T-cell (primary cell): ENCODE data around the gene HLA-DOA. TPM values are rescaled to one million over a fixed set of nuclear protein-coding genes. Genes with fewer than 3 reads are reported as not detected.

ENCODE experiments used
- ATAC-seq, 4 experiments: fragments of 200-7000 bp in 3 of 4; fragments of 150-1000 bp in 1 of 4; cut with Tn5 transposase; replicated peaks in 1 of 4; 1 replicate in 3 of 4; 2 replicates in 1 of 4; pipeline ENCODE4 v1.10.0; 2021; ENCODE audit warnings: moderate library complexity in 3 of 4, mild to moderate bottlenecking in 2 of 4, moderate number of reproducible peaks in 1 of 4
- CTCF ChIA-PET, 2 donors: fragments of 300-600 bp; sonication (Branson Sonifier 250); formaldehyde crosslinking; loops; one replicate each; lab custom pipeline; 2022; ENCODE audit warnings: antibody characterized with exemption in 2 of 2; lab: Charles Lee
- POLR2A ChIA-PET, 2 donors: fragments of 300-600 bp; sonication (Branson Sonifier 250); formaldehyde crosslinking; loops; one replicate each; lab custom pipeline; 2022; ENCODE audit warnings: antibody characterized with exemption in 2 of 2; lab: Charles Lee
- DNase-seq, 35 experiments: peaks; one replicate each; pipeline versions ENCODE4 v3.0.0 to v3.0.0-alpha.2; 2013 to 2023
- H3K27ac ChIP-seq: one replicate; pipeline ENCODE4 v1.5.1; 2013; ENCODE audit warnings: low read length
- H3K27me3 ChIP-seq, 2 experiments: replicated peaks in 1 of 2; 1 replicate in 1 of 2; 2 replicates in 1 of 2; pipeline versions ENCODE4 v1.6.1 to v1.7.0; 2013; ENCODE audit warnings: low read length in 1 of 2, mixed read lengths in 1 of 2; ENCODE audit not compliant: control insufficient read depth in 2 of 2, insufficient read depth in 2 of 2; ENCODE audit errors: extremely low read depth in 1 of 2
- H3K36me3 ChIP-seq, 2 donors: 1 replicate in 1 of 2; 2 replicates in 1 of 2; pipeline versions ENCODE4 v1.6.1 to v1.7.0; 2013; ENCODE audit warnings: low read length in 1 of 2; ENCODE audit not compliant: control insufficient read depth in 2 of 2, insufficient read depth in 1 of 2; ENCODE audit errors: extremely low read depth in 1 of 2
- H3K4me1 ChIP-seq, 2 experiments: 1 replicate in 1 of 2; 2 replicates in 1 of 2; pipeline versions ENCODE4 v1.6.1 to v1.7.0; 2013; ENCODE audit warnings: low read length in 2 of 2, mixed read lengths in 1 of 2; ENCODE audit not compliant: insufficient read depth in 2 of 2, control insufficient read depth in 1 of 2; ENCODE audit errors: extremely low read depth in 1 of 2
- H3K4me3 ChIP-seq, 2 donors: 1 replicate in 1 of 2; 2 replicates in 1 of 2; pipeline versions ENCODE4 v1.5.1 to v1.7.0; 2013; ENCODE audit warnings: mild to moderate bottlenecking in 2 of 2, low read length in 1 of 2, moderate library complexity in 1 of 2; ENCODE audit not compliant: control insufficient read depth in 1 of 2; ENCODE audit errors: extremely low read depth in 1 of 2
- H3K9me3 ChIP-seq: 2 replicates; pipeline ENCODE4 v1.7.0; 2013
- H3K27ac Mint-ChIP-seq, 2 donors: one replicate each; pipeline ENCODE4 v1.8.0; 2020 to 2021; ENCODE audit warnings: mild to moderate bottlenecking in 2 of 2, mixed read lengths in 2 of 2
- H3K27me3 Mint-ChIP-seq, 2 donors: one replicate each; pipeline ENCODE4 v1.8.0; 2021 to 2022; ENCODE audit warnings: mixed read lengths in 2 of 2
- H3K36me3 Mint-ChIP-seq: one replicate; pipeline ENCODE4 v1.8.0; 2021; ENCODE audit warnings: mixed read lengths
- H3K4me1 Mint-ChIP-seq, 3 donors: one replicate each; pipeline ENCODE4 v1.8.0; 2020 to 2022; ENCODE audit warnings: mixed read lengths in 3 of 3, mild to moderate bottlenecking in 1 of 3
- H3K4me3 Mint-ChIP-seq, 3 donors: one replicate each; pipeline ENCODE4 v1.8.0; 2020 to 2022; ENCODE audit warnings: mild to moderate bottlenecking in 3 of 3, mixed read lengths in 3 of 3, moderate library complexity in 3 of 3
- H3K9me3 Mint-ChIP-seq, 3 donors: one replicate each; pipeline ENCODE4 v1.8.0; 2020 to 2022; ENCODE audit warnings: mixed read lengths in 3 of 3
- WGBS: methylation state at CpG from one replicate; pipeline ENCODE4 v1.1.5; 2013; ENCODE audit warnings: missing lambda C conversion rate; ENCODE audit not compliant: insufficient coverage; 5-methylcytosine and 5-hydroxymethylcytosine counted together
- total RNA-seq, 35 experiments: library from RNA in 6 of 35; stranded (reverse) in 6 of 35; fragments of 120-200 nt in 1 of 35; gene quantifications; one replicate each; pipeline versions ENCODE4 v1.2.1 to v1.2.4 and lab custom pipeline; 2013 to 2026

Gene HLA-DOA
- total RNA-seq, 5 donors from 2014 or later (not counting 1 experiment from before 2014, with no cell fraction given) = 6.1 to 17.0 (median 13.4) TPM

DNA sequence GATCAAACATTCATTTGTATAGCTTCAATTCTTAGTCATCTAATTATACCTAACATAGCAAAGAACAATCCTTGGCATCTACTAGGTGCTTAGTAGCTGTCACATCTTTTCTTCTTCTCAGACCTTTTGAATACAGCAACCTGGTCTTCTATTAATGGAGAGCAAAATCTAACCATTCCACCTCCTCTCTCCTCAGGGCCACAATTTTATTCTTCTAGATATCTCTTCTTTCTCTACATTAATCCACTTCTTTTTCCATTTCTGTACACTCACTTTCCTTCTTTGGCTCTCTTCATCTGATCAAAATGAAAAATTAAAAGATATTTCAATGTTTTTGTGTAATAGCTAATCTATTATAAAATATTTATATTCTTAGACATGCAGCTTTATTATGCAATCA, 9.0 kb upstream of the HLA-DOA start:
- peaks cover 2 to 6% of the 10 kb centered on the region in 2 donors for H3K27me3 Mint-ChIP-seq
- H3K36me3 Mint-ChIP-seq = no peaks in the 10 kb centered on the region
- Histone ChIP-seq H3K4me1 (peaks cover 0 to 12% of the 10 kb centered on the region in 2 experiments), H3K27ac (peak overlapping the region; percentile 38), H3K27me3 (peaks cover 0 to 16% of the 10 kb centered on the region in 2 experiments), H3K9me3 (no peaks in the 10 kb centered on the region), H3K36me3 (no peaks in the 10 kb centered on the region), H3K4me3 (no peak overlapping the region)
- DNase-seq (no peak), ATAC-seq (no peak)
- no peaks in the 10 kb centered on the region for H3K9me3 Mint-ChIP-seq
- peak overlapping the region in 2 of 3 donors; percentile 10 to 59 for H3K4me3 Mint-ChIP-seq
- POLR2A ChIA-PET = no interaction called here
- peak overlapping the region in 1 of 2 donors; percentile 70 for H3K27ac Mint-ChIP-seq
- CTCF ChIA-PET = interaction anchor here in 1 of 2 donors (0.6 to 2.1 kb wide), 5 partner anchors 54 to 230 kb away, joined by 3 to 10 read pairs (median 4); partner anchors contain the start of gene HLA-DPA1
- peaks cover 10 to 41% (median 34%) of the 10 kb centered on the region in 3 donors for H3K4me1 Mint-ChIP-seq

- Histone ChIP-seq H3K36me3 (no peaks in the 10 kb centered on the region), H3K9me3 (no peaks in the 10 kb centered on the region), H3K4me3 (no peak overlapping the region), H3K4me1 (peaks cover 0 to 12% of the 10 kb centered on the region in 2 experiments), H3K27ac (peak overlapping the region; percentile 38), H3K27me3 (peaks cover 0 to 16% of the 10 kb centered on the region in 2 experiments)
- no peaks in the 10 kb centered on the region for H3K9me3 Mint-ChIP-seq
- ChIA-PET CTCF (interaction anchor here in 1 of 2 donors (0.6 to 2.1 kb wide), 4 partner anchors 55 to 231 kb away, joined by 3 to 10 read pairs (median 4); partner anchors contain the start of gene HLA-DPA1), POLR2A (no interaction called here)
- H3K36me3 Mint-ChIP-seq = no peaks in the 10 kb centered on the region
- WGBS = 84% methylated on average over 3 of the region's 3 CpGs
- H3K27ac Mint-ChIP-seq = peak overlapping the region in 1 of 2 donors; percentile 70
- H3K4me3 Mint-ChIP-seq = no peak overlapping the region
- peaks cover 7 to 10% of the 10 kb centered on the region in 2 donors for H3K27me3 Mint-ChIP-seq
- no peak for ATAC-seq
- H3K4me1 Mint-ChIP-seq = peaks cover 10 to 41% (median 34%) of the 10 kb centered on the region in 3 donors
- DNase-seq = no peak
Measured at GRCh38 chr6:33017694-33018353, 8.4 kb upstream of the HLA-DOA start.

DNA sequence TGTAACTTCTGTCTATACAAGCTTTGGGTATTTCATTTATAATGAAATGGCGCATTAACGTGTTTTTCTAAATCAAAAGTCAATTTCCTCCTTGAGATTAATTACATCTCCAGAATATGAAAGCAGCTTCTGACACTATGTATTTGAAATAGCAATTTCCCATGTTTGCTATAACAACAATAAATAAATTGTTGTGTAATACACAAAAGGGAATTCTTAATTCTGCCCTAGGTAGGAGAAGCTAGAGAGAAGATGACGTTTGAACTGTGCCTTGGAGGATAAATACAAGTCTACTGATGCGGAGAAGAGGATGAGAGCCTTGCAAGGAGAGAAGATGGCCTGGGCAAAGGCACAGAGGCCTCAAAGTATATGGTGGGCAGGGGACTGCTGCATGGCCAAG, 7.6 kb upstream of the HLA-DOA start:
- peaks cover 10 to 41% (median 34%) of the 10 kb centered on the region in 3 donors for H3K4me1 Mint-ChIP-seq
- no peak overlapping the region for H3K4me3 Mint-ChIP-seq
- Histone ChIP-seq H3K4me1 (peaks cover 0 to 12% of the 10 kb centered on the region in 2 experiments), H3K36me3 (no peaks in the 10 kb centered on the region), H3K4me3 (no peak overlapping the region), H3K27me3 (peaks cover 0 to 16% of the 10 kb centered on the region in 2 experiments), H3K9me3 (no peaks in the 10 kb centered on the region), H3K27ac (no peak overlapping the region)
- DNase-seq = no peak
- ATAC-seq = no peak
- 56% methylated on average over 2 of the region's 4 CpGs for WGBS
- ChIA-PET CTCF (interaction anchor here (0.6 to 1.4 kb wide), 5 partner anchors 12 to 84 kb away, joined by 3 read pairs; no protein-coding TSS in a partner anchor), POLR2A (no interaction called here)
- H3K27ac Mint-ChIP-seq = peak overlapping the region in 1 of 2 donors; percentile 54
- H3K27me3 Mint-ChIP-seq = peaks cover 7 to 10% of the 10 kb centered on the region in 2 donors
- H3K36me3 Mint-ChIP-seq = no peaks in the 10 kb centered on the region
- no peaks in the 10 kb centered on the region for H3K9me3 Mint-ChIP-seq

- Histone ChIP-seq H3K27ac (no peak overlapping the region), H3K27me3 (peaks cover 0 to 16% of the 10 kb centered on the region in 2 experiments), H3K4me1 (peaks cover 0 to 12% of the 10 kb centered on the region in 2 experiments), H3K36me3 (no peaks in the 10 kb centered on the region), H3K4me3 (no peak overlapping the region), H3K9me3 (no peaks in the 10 kb centered on the region)
- H3K27ac Mint-ChIP-seq = no peak overlapping the region
- 91% methylated on average over 9 of the region's 11 CpGs for WGBS
- ATAC-seq (no peak), DNase-seq (no peak)
- CTCF ChIA-PET = interaction anchor here in 1 of 2 donors (1.4 kb wide), 1 partner anchor 83 kb away, joined by 3 read pairs; no protein-coding TSS in a partner anchor
- H3K27me3 Mint-ChIP-seq = peaks cover 7 to 10% of the 10 kb centered on the region in 2 donors
- POLR2A ChIA-PET = no interaction called here
- H3K9me3 Mint-ChIP-seq = no peaks in the 10 kb centered on the region
- H3K36me3 Mint-ChIP-seq = no peaks in the 10 kb centered on the region
- no peak overlapping the region for H3K4me3 Mint-ChIP-seq
- peaks cover 10 to 44% (median 34%) of the 10 kb centered on the region in 3 donors for H3K4me1 Mint-ChIP-seq
Measured at GRCh38 chr6:33015798-33016197, 6.4 kb upstream of the HLA-DOA start.

DNA sequence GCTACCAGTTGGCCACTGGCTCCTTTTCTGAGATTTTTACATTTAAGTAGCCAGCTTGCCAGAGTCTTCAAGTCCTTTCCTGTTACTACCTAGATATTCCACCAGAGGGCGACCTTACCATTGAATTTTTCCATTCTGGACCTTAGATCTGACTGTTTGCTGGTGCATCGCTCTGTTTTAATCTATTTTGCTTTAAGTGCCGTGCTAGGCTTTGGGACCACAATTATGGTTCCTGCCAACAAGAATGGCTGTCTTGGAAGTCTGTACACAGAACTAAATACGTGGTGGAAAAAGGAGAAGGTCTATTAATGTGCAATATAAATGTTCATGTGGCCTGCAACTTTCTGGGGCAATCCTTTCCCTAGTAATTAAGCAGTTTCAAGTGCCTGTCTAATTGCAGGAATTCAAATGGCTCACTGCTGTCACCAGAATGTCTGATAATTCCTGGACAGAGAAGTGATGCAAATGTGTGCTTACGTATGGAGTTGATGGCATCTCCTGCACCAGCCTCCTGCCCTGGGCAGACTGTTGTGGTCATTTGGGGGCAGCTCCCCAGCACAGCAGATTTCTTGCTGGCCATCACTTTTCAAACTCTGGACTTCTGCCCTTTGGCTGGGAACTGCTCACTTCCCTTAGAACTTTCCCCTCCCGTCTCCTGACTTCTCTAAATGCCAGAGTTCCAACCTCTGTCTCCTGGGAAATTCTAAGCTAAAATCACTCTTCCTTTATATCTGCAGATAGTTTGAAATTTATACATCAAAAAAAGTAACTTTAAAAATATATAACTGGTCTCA, 5.6 kb upstream of the HLA-DOA start:
- ATAC-seq = peak; percentile 63 to 80 (median 74)
- H3K36me3 ChIP-seq = no peaks in the 10 kb centered on the region
- POLR2A ChIA-PET = no interaction called here
- CTCF ChIA-PET = interaction anchor here in 1 of 2 donors (1.0 to 1.3 kb wide), 6 partner anchors 57 to 234 kb away, joined by 3 to 16 read pairs (median 5); partner anchors contain the start of gene HLA-DPB1
- no peak overlapping the region for H3K4me3 ChIP-seq
- 33% methylated on average over 3 of the region's 6 CpGs for WGBS
- peaks cover 0 to 17% of the 10 kb centered on the region in 2 experiments for H3K27me3 ChIP-seq
- Mint-ChIP-seq H3K36me3 (no peaks in the 10 kb centered on the region), H3K9me3 (no peaks in the 10 kb centered on the region), H3K4me1 (peaks cover 10 to 38% (median 30%) of the 10 kb centered on the region in 3 donors), H3K4me3 (no peak overlapping the region), H3K27ac (no peak overlapping the region), H3K27me3 (peaks cover 7 to 10% of the 10 kb centered on the region in 2 donors)
- peaks cover 0 to 16% of the 10 kb centered on the region in 2 experiments for H3K4me1 ChIP-seq
- H3K27ac ChIP-seq = no peak overlapping the region
- no peaks in the 10 kb centered on the region for H3K9me3 ChIP-seq
- peak in 23 of 35 experiments; percentile 12 to 89 (median 45) for DNase-seq

DNA sequence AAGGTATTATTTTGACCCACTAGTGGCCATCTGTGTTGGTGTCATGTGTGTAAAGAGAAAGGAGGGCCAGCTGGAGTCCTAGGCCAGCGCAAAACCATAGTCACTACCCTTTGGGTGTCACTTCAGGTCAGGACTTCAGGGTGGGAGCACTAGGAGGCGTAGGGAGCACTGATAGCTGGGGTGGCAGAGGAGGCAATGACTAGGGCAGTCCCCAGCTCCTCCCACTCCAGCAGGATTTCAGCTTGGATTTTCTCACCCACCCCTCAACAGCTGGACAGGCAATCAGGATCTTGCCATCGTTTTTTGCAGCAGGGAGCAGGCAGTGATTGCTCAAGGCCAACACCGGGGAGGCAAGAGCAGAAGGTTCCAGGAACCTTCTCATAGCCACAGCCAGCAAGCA, 4.2 kb upstream of the HLA-DOA start:
- H3K36me3 Mint-ChIP-seq = no peaks in the 10 kb centered on the region
- WGBS = 50% methylated on average over 2 of the region's 4 CpGs
- H3K36me3 ChIP-seq = no peaks in the 10 kb centered on the region
- H3K4me1 ChIP-seq = peaks cover 0 to 23% of the 10 kb centered on the region in 2 experiments
- ChIA-PET CTCF (interaction anchor here in 1 of 2 donors (1.0 to 1.3 kb wide), 3 partner anchors 59 to 235 kb away, joined by 3 to 4 read pairs (median 3); partner anchors contain the start of gene HLA-DPB1), POLR2A (interaction anchor here (0.8 to 1.2 kb wide), 2 partner anchors 65 to 382 kb away, joined by 3 to 4 read pairs; no protein-coding TSS in a partner anchor)
- H3K27me3 Mint-ChIP-seq = peaks cover 7 to 13% of the 10 kb centered on the region in 2 donors
- no peaks in the 10 kb centered on the region for H3K9me3 ChIP-seq
- no peak overlapping the region for H3K27ac Mint-ChIP-seq
- H3K4me3 Mint-ChIP-seq = no peak overlapping the region
- H3K4me3 ChIP-seq = no peak overlapping the region
- no peaks in the 10 kb centered on the region for H3K9me3 Mint-ChIP-seq
- ATAC-seq = no peak
- DNase-seq = no peak
- H3K27ac ChIP-seq = no peak overlapping the region
- H3K4me1 Mint-ChIP-seq = peaks cover 13 to 34% (median 28%) of the 10 kb centered on the region in 3 donors
- H3K27me3 ChIP-seq = peaks cover 0 to 19% of the 10 kb centered on the region in 2 experiments
